Mesothelial cell of epicardium (in vitro differentiated cells): ENCODE data around the gene GTF3C2. TPM values are rescaled to one million over a fixed set of nuclear protein-coding genes. Genes with fewer than 3 reads are reported as not detected.

Experiments
- DNase-seq, 2 experiments: peaks; one replicate each; pipeline ENCODE4 v3.0.0; 2021; ENCODE audit warnings: low spot score in 2 of 2; ENCODE audit not compliant: unreplicated experiment in 2 of 2
- H3K27ac Mint-ChIP-seq: 2 replicates; pipeline ENCODE4 v1.8.0; 2021; ENCODE audit warnings: mixed read lengths
- H3K27me3 Mint-ChIP-seq: 2 replicates; pipeline ENCODE4 v1.8.0; 2021; ENCODE audit warnings: low read depth, mixed read lengths
- H3K36me3 Mint-ChIP-seq: 2 replicates; pipeline ENCODE4 v1.8.0; 2021; ENCODE audit warnings: mixed read lengths
- H3K4me1 Mint-ChIP-seq: 2 replicates; pipeline ENCODE4 v1.8.0; 2021; ENCODE audit warnings: mixed read lengths
- H3K4me3 Mint-ChIP-seq: 2 replicates; pipeline ENCODE4 v1.8.0; 2021; ENCODE audit warnings: mild to moderate bottlenecking, moderate library complexity, mixed read lengths
- H3K9me3 Mint-ChIP-seq: 2 replicates; pipeline ENCODE4 v1.8.0; 2021; ENCODE audit warnings: mixed read lengths
- total RNA-seq: library from RNA; stranded (reverse); gene quantifications from 3 replicates; pipeline ENCODE4 v1.2.1, GENCODE V29; 2021
- TF ChIP-seq, protein P1 (sequence below): fragments of 200-600 bp; sonication (generic); IDR thresholded peaks from one replicate; pipeline ENCODE4 v1.5.0; 2021; ENCODE audit warnings: antibody characterized with exemption; ENCODE audit not compliant: unreplicated experiment

The GTF3C2 gene
- total RNA-seq, 1 donor from 2014 or later: 87.5 TPM

DNA sequence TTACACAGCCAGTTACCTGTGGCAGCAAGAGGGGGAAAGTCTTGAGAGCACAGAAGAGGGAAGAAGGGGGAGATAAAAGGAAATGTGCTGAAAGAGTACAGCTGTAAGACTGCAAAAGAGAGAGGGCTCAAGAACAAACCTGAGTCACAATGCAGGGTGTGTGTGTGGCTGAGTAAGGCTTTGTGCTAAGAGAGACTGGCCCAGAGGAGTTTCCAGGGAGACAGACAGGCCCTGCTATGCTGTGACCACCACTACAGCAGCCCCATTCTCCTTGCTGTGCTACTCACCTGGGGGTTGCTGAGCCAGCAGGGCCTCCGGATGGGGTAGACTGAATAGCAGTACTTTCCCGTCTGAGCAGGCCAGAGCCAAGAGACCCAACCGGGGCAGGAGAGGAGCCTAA lies 21.3 kb downstream of the GTF3C2 start:
- no peak overlapping the region for H3K27ac Mint-ChIP-seq
- H3K36me3 Mint-ChIP-seq: peaks cover 36% of the 10 kb centered on the region
- H3K9me3 Mint-ChIP-seq: no peaks in the 10 kb centered on the region
- H3K4me3 Mint-ChIP-seq: no peak overlapping the region
- TF ChIP-seq, protein P1, sequence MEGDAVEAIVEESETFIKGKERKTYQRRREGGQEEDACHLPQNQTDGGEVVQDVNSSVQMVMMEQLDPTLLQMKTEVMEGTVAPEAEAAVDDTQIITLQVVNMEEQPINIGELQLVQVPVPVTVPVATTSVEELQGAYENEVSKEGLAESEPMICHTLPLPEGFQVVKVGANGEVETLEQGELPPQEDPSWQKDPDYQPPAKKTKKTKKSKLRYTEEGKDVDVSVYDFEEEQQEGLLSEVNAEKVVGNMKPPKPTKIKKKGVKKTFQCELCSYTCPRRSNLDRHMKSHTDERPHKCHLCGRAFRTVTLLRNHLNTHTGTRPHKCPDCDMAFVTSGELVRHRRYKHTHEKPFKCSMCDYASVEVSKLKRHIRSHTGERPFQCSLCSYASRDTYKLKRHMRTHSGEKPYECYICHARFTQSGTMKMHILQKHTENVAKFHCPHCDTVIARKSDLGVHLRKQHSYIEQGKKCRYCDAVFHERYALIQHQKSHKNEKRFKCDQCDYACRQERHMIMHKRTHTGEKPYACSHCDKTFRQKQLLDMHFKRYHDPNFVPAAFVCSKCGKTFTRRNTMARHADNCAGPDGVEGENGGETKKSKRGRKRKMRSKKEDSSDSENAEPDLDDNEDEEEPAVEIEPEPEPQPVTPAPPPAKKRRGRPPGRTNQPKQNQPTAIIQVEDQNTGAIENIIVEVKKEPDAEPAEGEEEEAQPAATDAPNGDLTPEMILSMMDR: no peak
- no peak for DNase-seq
- H3K4me1 Mint-ChIP-seq: no peaks in the 10 kb centered on the region
- no peaks in the 10 kb centered on the region for H3K27me3 Mint-ChIP-seq

DNA sequence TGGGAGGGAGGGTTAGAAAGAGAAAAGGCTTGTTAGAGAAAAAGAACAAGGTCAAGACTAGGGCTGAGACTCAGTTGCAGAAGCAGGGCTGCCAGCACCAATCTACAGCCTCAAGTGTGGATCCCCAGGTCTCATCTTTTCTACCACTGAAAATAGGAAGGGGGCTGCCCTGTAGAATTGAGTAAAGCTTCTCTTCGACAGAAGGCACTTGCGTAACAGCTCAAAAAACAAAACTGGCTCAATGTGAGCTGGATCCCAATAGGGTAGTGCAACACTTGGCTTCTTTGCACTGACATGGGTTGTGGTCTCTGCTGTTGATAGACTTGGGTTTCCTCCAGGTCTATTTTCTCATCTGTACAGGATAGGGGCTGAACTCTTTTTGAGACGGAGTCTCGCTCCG lies 31.8 kb downstream of the GTF3C2 start:
- Mint-ChIP-seq H3K36me3 (peaks cover 19% of the 10 kb centered on the region), H3K4me3 (peak overlapping the region; percentile 91), H3K27ac (peak overlapping the region; percentile 39), H3K9me3 (no peaks in the 10 kb centered on the region), H3K4me1 (peaks cover 14% of the 10 kb centered on the region), H3K27me3 (no peaks in the 10 kb centered on the region)
- DNase-seq: no peak
- TF ChIP-seq, protein P1: no peak

DNA sequence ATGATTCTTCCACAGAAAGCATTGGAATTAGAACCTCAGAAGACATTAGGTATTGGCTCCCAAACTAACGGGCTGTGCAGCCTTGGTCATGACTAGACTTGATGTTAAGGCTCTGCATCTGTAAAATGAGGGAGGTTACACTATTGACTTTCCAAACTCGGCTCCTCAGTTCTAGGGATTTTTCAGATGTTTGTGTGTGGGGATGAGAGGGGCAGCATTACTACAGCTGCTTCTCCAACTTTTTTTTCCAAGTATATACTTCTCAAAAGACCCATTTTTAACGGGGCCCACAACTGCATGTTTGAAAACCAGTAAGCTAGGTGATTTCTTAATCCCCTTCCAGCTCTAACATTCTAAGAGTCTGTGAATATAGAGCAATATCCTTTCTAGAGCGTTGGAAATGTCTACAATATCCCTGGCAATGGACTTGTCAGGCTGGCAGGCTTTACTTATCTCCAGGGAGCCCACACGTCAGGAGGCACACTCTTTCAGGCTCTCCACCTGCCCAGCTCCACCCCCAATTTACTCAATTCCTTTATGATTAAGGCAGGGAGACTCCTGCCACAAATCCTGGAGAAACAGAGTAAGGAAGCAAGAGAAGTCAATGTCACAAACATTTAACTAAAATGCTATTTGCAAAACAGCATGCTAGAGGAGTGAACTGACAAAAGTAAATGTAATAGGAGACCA lies 32.8 kb downstream of the GTF3C2 start:
- no peaks in the 10 kb centered on the region for H3K9me3 Mint-ChIP-seq
- DNase-seq: no peak
- peaks cover 19% of the 10 kb centered on the region for H3K36me3 Mint-ChIP-seq
- H3K27me3 Mint-ChIP-seq: no peaks in the 10 kb centered on the region
- peak overlapping the region; percentile 91 for H3K4me3 Mint-ChIP-seq
- TF ChIP-seq, protein P1: no peak
- H3K27ac Mint-ChIP-seq: peak overlapping the region; percentile 99
- H3K4me1 Mint-ChIP-seq: peaks cover 14% of the 10 kb centered on the region

DNA sequence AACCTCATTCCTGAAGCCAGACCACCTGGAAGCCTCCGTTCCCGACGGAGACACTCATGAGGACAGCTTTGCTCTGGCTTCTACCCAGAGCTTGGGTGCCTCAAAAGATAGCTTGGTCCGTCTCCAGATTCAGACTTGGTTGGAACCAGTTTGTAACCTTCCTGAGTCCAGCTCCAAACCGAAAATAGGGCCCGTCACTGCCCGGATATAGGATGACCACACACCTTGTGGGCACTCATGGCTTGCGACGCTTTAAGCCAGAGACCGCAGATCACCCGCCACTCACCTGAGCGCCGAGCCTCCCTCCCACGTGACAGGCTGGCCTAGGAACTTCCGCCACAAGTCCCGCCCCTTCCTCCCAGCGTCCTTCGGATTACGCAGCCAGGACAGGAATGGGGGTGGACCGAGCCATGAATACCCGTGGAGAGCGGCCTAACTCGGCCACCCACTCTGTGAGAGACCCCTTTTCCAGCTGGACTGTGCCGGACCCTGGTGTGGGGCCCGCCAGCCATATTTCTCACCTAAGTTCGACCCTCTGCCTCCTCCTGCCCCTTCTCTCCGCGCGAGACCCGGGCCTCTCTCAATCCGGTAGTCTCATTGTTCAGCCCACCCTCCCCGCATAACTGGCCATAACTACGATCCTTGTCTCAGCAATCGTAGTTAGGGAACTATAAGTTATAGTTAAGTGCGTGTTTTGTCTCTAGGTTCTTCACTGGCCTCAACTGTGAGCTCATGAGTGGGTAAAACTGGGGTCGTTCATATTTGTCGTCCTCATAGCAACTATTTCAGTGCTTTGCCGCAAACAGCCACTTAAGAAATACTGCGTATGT lies 33.6 kb downstream of the GTF3C2 start, which contains the start of gene MPV17:
Gene MPV17, minus strand, starts transcription at position 332 of the 830 bp plus-strand sequence. CDS start 580 bp downstream, outside the sequence.
- DNase-seq: peak; percentile 77 to 87
- Mint-ChIP-seq H3K4me1 (peaks cover 14% of the 10 kb centered on the region), H3K27ac (peak within 1 kb of the TSS; percentile 99), H3K27me3 (no peaks in the 10 kb centered on the region), H3K4me3 (peak within 1 kb of the TSS; percentile 91), H3K36me3 (peaks cover 12% of the 10 kb centered on the region), H3K9me3 (no peaks in the 10 kb centered on the region)
- TF ChIP-seq, protein P1: no peak

DNA sequence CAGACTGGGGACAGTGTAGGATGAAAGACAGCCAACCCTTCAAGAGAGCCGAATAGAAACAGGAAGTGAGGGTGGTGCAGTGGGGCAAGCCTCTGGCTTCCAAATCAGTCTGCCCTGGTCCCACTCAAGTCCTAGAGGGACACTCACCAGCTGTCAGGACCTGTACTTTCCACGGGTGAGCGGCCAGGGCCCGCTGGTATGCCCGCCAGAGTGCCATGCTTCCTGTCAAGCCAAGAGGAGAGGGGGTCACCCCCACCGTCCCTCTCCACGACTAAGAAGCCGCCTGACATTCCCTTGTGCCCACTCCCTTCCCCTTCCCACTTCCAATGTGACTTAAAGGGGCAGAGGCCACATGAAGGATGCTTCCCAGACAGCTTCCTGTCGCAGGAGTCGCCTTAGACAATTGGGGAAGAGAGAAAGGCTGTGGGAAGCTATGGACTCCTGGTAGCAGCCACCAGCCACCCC lies 34.2 kb downstream of the GTF3C2 start:
- H3K36me3 Mint-ChIP-seq: peaks cover 9% of the 10 kb centered on the region
- TF ChIP-seq, protein P1: no peak
- H3K4me3 Mint-ChIP-seq: peak overlapping the region; percentile 91
- no peaks in the 10 kb centered on the region for H3K9me3 Mint-ChIP-seq
- no peaks in the 10 kb centered on the region for H3K27me3 Mint-ChIP-seq
- no peak for DNase-seq
- peaks cover 14% of the 10 kb centered on the region for H3K4me1 Mint-ChIP-seq
- peak overlapping the region; percentile 99 for H3K27ac Mint-ChIP-seq
